Measurements from ENCODE around the gene LMO7. TPM values are rescaled to one million over a fixed set of nuclear protein-coding genes. Genes with fewer than 3 reads are reported as not detected.

Gene LMO7
- total RNA-seq, 2 experiments from 2014 or later = 21.4 to 25.4 TPM

DNA sequence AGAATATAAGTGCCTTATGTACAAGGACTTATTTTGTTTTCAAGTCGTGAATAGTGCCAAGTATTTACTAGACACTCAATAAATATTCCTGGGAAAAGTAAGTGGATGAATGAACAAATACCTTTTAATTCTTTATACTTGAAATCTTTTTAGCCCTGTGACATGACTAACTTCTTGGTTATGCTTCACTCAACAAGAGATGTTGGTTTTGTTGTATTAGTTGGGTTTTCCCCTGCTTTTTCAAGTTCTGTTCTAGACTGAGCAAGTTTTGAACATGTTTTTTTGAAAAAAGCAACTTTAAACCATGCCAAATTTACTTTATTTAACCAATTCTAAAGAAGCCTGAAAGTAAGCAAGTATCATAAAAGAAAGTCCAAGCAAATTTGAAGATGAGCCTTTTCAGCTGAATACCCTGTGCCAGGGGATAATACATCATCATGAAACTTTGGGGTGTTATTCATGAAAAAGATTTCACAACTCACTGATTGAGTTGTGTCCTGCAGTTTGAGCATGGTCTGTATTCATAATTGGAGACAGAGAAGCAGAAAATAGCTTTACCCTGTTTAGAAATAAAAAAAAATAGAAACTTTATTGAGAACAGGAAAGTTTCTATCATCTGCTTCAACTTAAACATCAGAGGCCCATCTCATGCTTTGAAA, 11.1 kb downstream of the LMO7 start:
- POLR2A ChIA-PET = interaction anchor here (0.6 kb wide), 3 partner anchors 41 to 67 kb away, joined by 3 to 5 read pairs (median 4); no protein-coding TSS in a partner anchor
- Histone ChIP-seq H3K9me2 (ENCODE audit: insufficient read depth, low read length) (no peaks in the 10 kb centered on the region), H3K4me3 (ENCODE audit: low read depth, low read length, poor library complexity, severe bottlenecking) (no peak overlapping the region), H3K79me2 (ENCODE audit: insufficient read depth, low read depth, low read length) (no peaks in the 10 kb centered on the region), H4K20me1 (ENCODE audit: insufficient read depth, low read length) (no peaks in the 10 kb centered on the region), H3K36me3 (ENCODE audit: insufficient read depth, low read length) (peaks cover 3% of the 10 kb centered on the region; the same call in 1 of the 2 replicates), H2AFZ (ENCODE audit: low read length) (no peak overlapping the region), H3K9me3 (ENCODE audit: low read length) (no peaks in the 10 kb centered on the region), H3K4me1 (ENCODE audit: insufficient read depth, low read length, poor library complexity, severe bottlenecking) (no peaks in the 10 kb centered on the region), H3K4me2 (ENCODE audit: low read length) (no peak overlapping the region), H3K27ac (ENCODE audit: low read depth, low read length, poor library complexity, severe bottlenecking) (no peak overlapping the region)
- CTCF ChIA-PET (ENCODE audit: unreplicated experiment) = no interaction called here
- no peak for DNase-seq (ENCODE audit: low spot score)
- intact Hi-C loops (cut with micrococcal nuclease; ENCODE audit: unreplicated experiment) = no loop called here
- no TSS peak for BruUV-seq (replicated peaks)
- TF ChIP-seq, protein P1, sequence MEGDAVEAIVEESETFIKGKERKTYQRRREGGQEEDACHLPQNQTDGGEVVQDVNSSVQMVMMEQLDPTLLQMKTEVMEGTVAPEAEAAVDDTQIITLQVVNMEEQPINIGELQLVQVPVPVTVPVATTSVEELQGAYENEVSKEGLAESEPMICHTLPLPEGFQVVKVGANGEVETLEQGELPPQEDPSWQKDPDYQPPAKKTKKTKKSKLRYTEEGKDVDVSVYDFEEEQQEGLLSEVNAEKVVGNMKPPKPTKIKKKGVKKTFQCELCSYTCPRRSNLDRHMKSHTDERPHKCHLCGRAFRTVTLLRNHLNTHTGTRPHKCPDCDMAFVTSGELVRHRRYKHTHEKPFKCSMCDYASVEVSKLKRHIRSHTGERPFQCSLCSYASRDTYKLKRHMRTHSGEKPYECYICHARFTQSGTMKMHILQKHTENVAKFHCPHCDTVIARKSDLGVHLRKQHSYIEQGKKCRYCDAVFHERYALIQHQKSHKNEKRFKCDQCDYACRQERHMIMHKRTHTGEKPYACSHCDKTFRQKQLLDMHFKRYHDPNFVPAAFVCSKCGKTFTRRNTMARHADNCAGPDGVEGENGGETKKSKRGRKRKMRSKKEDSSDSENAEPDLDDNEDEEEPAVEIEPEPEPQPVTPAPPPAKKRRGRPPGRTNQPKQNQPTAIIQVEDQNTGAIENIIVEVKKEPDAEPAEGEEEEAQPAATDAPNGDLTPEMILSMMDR (conservative IDR thresholded peaks at IDR 0.05; ENCODE audit: low read length) = no peak
- TF ChIP-seq EZH2phosphoT487 (IDR thresholded peaks at IDR 0.05; ENCODE audit: borderline replicate concordance, low read depth, low read length) = no peak

DNA sequence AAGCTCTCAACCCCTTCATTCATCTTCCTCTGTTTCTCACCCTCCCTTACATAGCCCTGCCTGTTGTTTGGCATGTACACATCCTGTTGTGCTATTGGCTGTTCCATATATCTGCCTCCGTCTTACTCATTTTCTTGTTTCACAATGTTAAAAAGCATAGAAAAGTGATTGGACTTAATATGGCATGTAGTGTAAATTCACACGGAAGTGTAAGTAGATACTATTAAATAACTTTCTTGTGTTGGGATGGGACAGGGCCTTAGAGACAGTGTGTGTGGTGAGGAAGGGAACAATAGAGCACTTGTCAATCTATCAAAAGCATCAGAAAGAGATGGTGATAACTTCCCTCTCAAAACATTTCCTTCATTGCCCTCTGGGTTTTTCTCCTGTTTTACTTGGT, 12.3 kb downstream of the LMO7 start:
- Histone ChIP-seq H3K9me2 (ENCODE audit: insufficient read depth, low read length) (no peaks in the 10 kb centered on the region), H3K27ac (ENCODE audit: low read depth, low read length, poor library complexity, severe bottlenecking) (no peak overlapping the region), H3K4me2 (ENCODE audit: low read length) (no peak overlapping the region), H3K9me3 (ENCODE audit: low read length) (no peaks in the 10 kb centered on the region), H4K20me1 (ENCODE audit: insufficient read depth, low read length) (no peaks in the 10 kb centered on the region), H2AFZ (ENCODE audit: low read length) (no peak overlapping the region), H3K4me1 (ENCODE audit: insufficient read depth, low read length, poor library complexity, severe bottlenecking) (no peaks in the 10 kb centered on the region), H3K79me2 (ENCODE audit: insufficient read depth, low read depth, low read length) (no peaks in the 10 kb centered on the region), H3K36me3 (ENCODE audit: insufficient read depth, low read length) (peaks cover 3% of the 10 kb centered on the region; the same call in 1 of the 2 replicates), H3K4me3 (ENCODE audit: low read depth, low read length, poor library complexity, severe bottlenecking) (no peak overlapping the region)
- POLR2A ChIA-PET = interaction anchor here (1.9 kb wide), 1 partner anchor 11 kb away, joined by 5 read pairs; no protein-coding TSS in a partner anchor
- no peak for DNase-seq (ENCODE audit: low spot score)
- BruUV-seq (replicated peaks) = no TSS peak
- CTCF ChIA-PET (ENCODE audit: unreplicated experiment) = no interaction called here
- intact Hi-C loops (cut with micrococcal nuclease; ENCODE audit: unreplicated experiment) = no loop called here
- TF ChIP-seq, protein P1 (conservative IDR thresholded peaks at IDR 0.05; ENCODE audit: low read length) = no peak
- TF ChIP-seq EZH2phosphoT487 (IDR thresholded peaks at IDR 0.05; ENCODE audit: borderline replicate concordance, low read depth, low read length) = no peak

DNA sequence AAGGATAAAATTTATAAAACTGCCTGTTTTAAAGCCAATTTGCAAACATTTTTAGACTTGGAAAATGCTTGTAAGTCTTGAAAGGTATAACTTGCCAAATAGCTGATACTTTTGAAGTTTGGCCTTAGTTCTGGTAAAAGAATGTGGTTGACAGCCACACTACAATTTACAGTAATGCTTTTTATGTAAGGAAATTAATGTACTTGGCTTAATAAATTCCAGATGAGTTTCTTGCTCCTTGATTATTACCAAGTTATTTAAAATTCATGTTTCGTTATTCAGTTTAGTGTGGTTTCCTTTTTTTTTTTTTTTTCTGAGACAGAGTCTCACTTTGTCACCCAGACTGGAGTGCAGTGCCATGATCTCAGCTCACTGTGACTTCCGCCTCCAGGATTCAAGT, 14.9 kb downstream of the LMO7 start:
- H3K4me1 ChIP-seq (ENCODE audit: insufficient read depth, low read length, poor library complexity, severe bottlenecking) = no peaks in the 10 kb centered on the region
- TF ChIP-seq, protein P1 (conservative IDR thresholded peaks at IDR 0.05; ENCODE audit: low read length) = no peak
- TF ChIP-seq EZH2phosphoT487 (IDR thresholded peaks at IDR 0.05; ENCODE audit: borderline replicate concordance, low read depth, low read length) = no peak
- CTCF ChIA-PET (ENCODE audit: unreplicated experiment) = no interaction called here
- peaks cover 1% of the 10 kb centered on the region; the same call in 1 of the 2 replicates for H3K36me3 ChIP-seq (ENCODE audit: insufficient read depth, low read length)
- no peaks in the 10 kb centered on the region for H4K20me1 ChIP-seq (ENCODE audit: insufficient read depth, low read length)
- no peak overlapping the region for H3K4me3 ChIP-seq (ENCODE audit: low read depth, low read length, poor library complexity, severe bottlenecking)
- intact Hi-C loops (cut with micrococcal nuclease; ENCODE audit: unreplicated experiment) = no loop called here
- no peak overlapping the region for H3K27ac ChIP-seq (ENCODE audit: low read depth, low read length, poor library complexity, severe bottlenecking)
- H3K79me2 ChIP-seq (ENCODE audit: insufficient read depth, low read depth, low read length) = no peaks in the 10 kb centered on the region
- no peaks in the 10 kb centered on the region for H3K9me2 ChIP-seq (ENCODE audit: insufficient read depth, low read length)
- POLR2A ChIA-PET = interaction anchor here (0.7 to 1.0 kb wide), 9 partner anchors 11 to 82 kb away, joined by 3 to 6 read pairs (median 3); no protein-coding TSS in a partner anchor
- no peaks in the 10 kb centered on the region for H3K9me3 ChIP-seq (ENCODE audit: low read length)
- no peak overlapping the region for H3K4me2 ChIP-seq (ENCODE audit: low read length)
- no TSS peak for BruUV-seq (replicated peaks)
- no peak overlapping the region for H2AFZ ChIP-seq (ENCODE audit: low read length)
- no peak for DNase-seq (ENCODE audit: low spot score)

Measured in OCI-LY7 (cell line).